Gastrocnemius medialis (tissue), 4 donors: ENCODE results near the gene DQX1.

Experiments
- CTCF ChIP-seq, 5 experiments: fragments of 450-650 bp in 3 of 5; fragments of 200-600 bp in 2 of 5; sonication (generic) in 2 of 5; IDR thresholded peaks in 4 of 5; conservative IDR thresholded peaks in 1 of 5; 1 replicate in 4 of 5; 2 replicates in 1 of 5; pipeline ENCODE4 v1.5.1; 2016 to 2019; ENCODE audit warnings: antibody characterized with exemption in 5 of 5, mild to moderate bottlenecking in 3 of 5, moderate library complexity in 3 of 5
- POLR2A ChIP-seq, 2 donors: fragments of 450-650 bp; IDR thresholded peaks; one replicate each; pipeline ENCODE4 v1.6.1; 2017; ENCODE audit warnings: antibody characterized with exemption in 2 of 2, mild to moderate bottlenecking in 2 of 2, moderate library complexity in 2 of 2

- TF ChIP-seq CTCF (IDR thresholded peaks at IDR 0.05 in 4 of 5, conservative IDR thresholded peaks at IDR 0.05 in 1 of 5) (no peak), POLR2A (IDR thresholded peaks at IDR 0.05) (no peak)
These were observed 1.7 kb upstream of the DQX1 start for GRCh38 chr2:74527741-74528140.
